H9 (cell line): ENCODE data around the gene FAM131C. TPM values are rescaled to one million over a fixed set of nuclear protein-coding genes. Genes with fewer than 3 reads are reported as not detected.

Experiments
- DNase-seq: peaks from one replicate; pipeline ENCODE4 v3.0.0-alpha.2; 2017
- H2AFZ ChIP-seq: one replicate; pipeline ENCODE4 v1.6.1; 2013; ENCODE audit warnings: mild to moderate bottlenecking, low read length, control low read depth, moderate library complexity
- H2AK5ac ChIP-seq: 2 replicates; pipeline ENCODE4 v1.6.1; 2013; ENCODE audit warnings: low read length, control low read depth, mixed read lengths; ENCODE audit not compliant: insufficient read length
- H2BK120ac ChIP-seq: one replicate; pipeline ENCODE4 v1.6.1; 2013; ENCODE audit warnings: low read depth, mild to moderate bottlenecking, low read length, control low read depth, inconsistent platforms; ENCODE audit not compliant: poor library complexity, severe bottlenecking
- H2BK12ac ChIP-seq: 2 replicates; pipeline ENCODE4 v1.6.1; 2013; ENCODE audit warnings: low read length, control low read depth, mixed read lengths, low read depth; ENCODE audit not compliant: insufficient read length
- H2BK15ac ChIP-seq: 2 replicates; pipeline ENCODE4 v1.6.1; 2013; ENCODE audit warnings: low read depth, low read length, control low read depth
- H2BK20ac ChIP-seq: one replicate; pipeline ENCODE4 v1.6.1; 2013; ENCODE audit warnings: low read depth, mild to moderate bottlenecking, low read length, control low read depth, inconsistent platforms; ENCODE audit not compliant: poor library complexity, severe bottlenecking
- H2BK5ac ChIP-seq: 2 replicates; pipeline ENCODE4 v1.6.1; 2013; ENCODE audit warnings: low read length, control low read depth, mixed read lengths; ENCODE audit not compliant: insufficient read length
- H3K14ac ChIP-seq: 2 replicates; pipeline ENCODE4 v1.6.1; 2013; ENCODE audit warnings: low read length, control low read depth; ENCODE audit not compliant: insufficient read depth
- H3K18ac ChIP-seq: 2 replicates; pipeline ENCODE4 v1.6.1; 2013; ENCODE audit warnings: low read depth, mild to moderate bottlenecking, mixed read lengths, low read length, control low read depth; ENCODE audit not compliant: insufficient read length
- H3K23ac ChIP-seq: 2 replicates; pipeline ENCODE4 v1.6.1; 2013; ENCODE audit warnings: low read length, control low read depth, mixed read lengths, low read depth; ENCODE audit not compliant: insufficient read length
- H3K23me2 ChIP-seq: 2 replicates; pipeline ENCODE4 v1.6.1; 2013; ENCODE audit warnings: low read depth, mild to moderate bottlenecking, mixed read lengths, low read length, control low read depth; ENCODE audit not compliant: insufficient read length, poor library complexity, severe bottlenecking
- H3K27ac ChIP-seq: 2 replicates; pipeline ENCODE4 v1.5.1; 2013; ENCODE audit warnings: low read length, control low read depth, mixed read lengths, low read depth; ENCODE audit not compliant: insufficient read length
- H3K27me3 ChIP-seq: 2 replicates; pipeline ENCODE4 v1.6.1; 2013; ENCODE audit warnings: low read length, control low read depth, inconsistent platforms; ENCODE audit not compliant: insufficient read depth
- H3K4ac ChIP-seq: 2 replicates; pipeline ENCODE4 v1.6.1; 2013; ENCODE audit warnings: low read depth, mild to moderate bottlenecking, control low read depth, inconsistent platforms, low read length, moderate library complexity
- H3K4me1 ChIP-seq: 2 replicates; pipeline ENCODE4 v1.6.1; 2013; ENCODE audit warnings: low read length, control low read depth, inconsistent platforms; ENCODE audit not compliant: insufficient read depth
- H3K4me2 ChIP-seq: 2 replicates; pipeline ENCODE4 v1.6.1; 2013; ENCODE audit warnings: low read length, control low read depth, mixed read lengths; ENCODE audit not compliant: insufficient read length, insufficient read depth
- H3K56ac ChIP-seq: 2 replicates; pipeline ENCODE4 v1.6.1; 2013; ENCODE audit warnings: low read depth, mild to moderate bottlenecking, mixed read lengths, low read length, control low read depth; ENCODE audit not compliant: insufficient read length
- H3K79me1 ChIP-seq: 2 replicates; pipeline ENCODE4 v1.6.1; 2013; ENCODE audit warnings: low read depth, mild to moderate bottlenecking, moderate library complexity, low read length, control low read depth, inconsistent platforms; ENCODE audit not compliant: insufficient read depth, poor library complexity, severe bottlenecking
- H3K79me2 ChIP-seq: 2 replicates; pipeline ENCODE4 v1.6.1; 2013; ENCODE audit warnings: low read length, control low read depth, inconsistent platforms; ENCODE audit not compliant: insufficient read depth
- H3K9ac ChIP-seq: 2 replicates; pipeline ENCODE4 v1.6.1; 2013; ENCODE audit warnings: low read length, control low read depth, mixed read lengths; ENCODE audit not compliant: insufficient read length; ENCODE audit errors: extremely low read depth
- H3K9me3 ChIP-seq: one replicate; pipeline ENCODE4 v1.6.1; 2013; ENCODE audit warnings: low read depth, low read length, inconsistent platforms; ENCODE audit not compliant: control insufficient read depth
- H3T11ph ChIP-seq: one replicate; pipeline ENCODE4 v1.6.1; 2013; ENCODE audit warnings: mild to moderate bottlenecking, low read length, control low read depth, inconsistent platforms
- H4K20me1 ChIP-seq: one replicate; pipeline ENCODE4 v1.6.1; 2013; ENCODE audit not compliant: control insufficient read depth, insufficient read length, insufficient read depth
- H4K5ac ChIP-seq: 2 replicates; pipeline ENCODE4 v1.6.1; 2013; ENCODE audit warnings: low read depth, mild to moderate bottlenecking, mixed read lengths, low read length, control low read depth; ENCODE audit not compliant: insufficient read length
- H4K8ac ChIP-seq: replicated peaks from 2 replicates; pipeline ENCODE4 v1.6.1; 2013; ENCODE audit warnings: low read length, control low read depth, mixed read lengths, low read depth; ENCODE audit not compliant: insufficient read length
- H4K91ac ChIP-seq: 2 replicates; pipeline ENCODE4 v1.6.1; 2013; ENCODE audit warnings: low read depth, mild to moderate bottlenecking, moderate library complexity, mixed read lengths, low read length, control low read depth; ENCODE audit not compliant: insufficient read length
- H3K27ac Mint-ChIP-seq, 3 experiments: 2 replicates in 2 of 3; 3 replicates in 1 of 3; pipeline ENCODE4 v1.8.0; 2020 to 2021; ENCODE audit warnings: mixed read lengths in 3 of 3, mild to moderate bottlenecking in 1 of 3, moderate library complexity in 1 of 3
- H3K27me3 Mint-ChIP-seq: 2 replicates; pipeline ENCODE4 v1.8.0; 2021; ENCODE audit warnings: low read depth, mild to moderate bottlenecking, moderate library complexity, mixed read lengths
- H3K36me3 Mint-ChIP-seq, 3 experiments: 2 replicates in 2 of 3; 3 replicates in 1 of 3; pipeline ENCODE4 v1.8.0; 2020 to 2021; ENCODE audit warnings: low read depth in 3 of 3, mixed read lengths in 3 of 3; ENCODE audit not compliant: insufficient read depth in 1 of 3
- H3K4me1 Mint-ChIP-seq, 2 experiments: 2 replicates each; pipeline ENCODE4 v1.8.0; 2020; ENCODE audit warnings: mixed read lengths in 2 of 2
- H3K4me3 Mint-ChIP-seq, 2 experiments: 2 replicates in 1 of 2; 3 replicates in 1 of 2; pipeline ENCODE4 v1.8.0; 2020 to 2021; ENCODE audit warnings: mild to moderate bottlenecking in 2 of 2, mixed read lengths in 2 of 2, moderate library complexity in 1 of 2
- H3K9me3 Mint-ChIP-seq, 2 experiments: 2 replicates in 1 of 2; 3 replicates in 1 of 2; pipeline ENCODE4 v1.8.0; 2020; ENCODE audit warnings: mild to moderate bottlenecking in 2 of 2, mixed read lengths in 2 of 2, moderate library complexity in 1 of 2
- CTCF ChIP-seq: fragments of 200-600 bp; sonication (generic); conservative IDR thresholded peaks from 3 replicates; pipeline ENCODE4 v1.8.0; 2021; ENCODE audit warnings: antibody characterized with exemption, mild to moderate bottlenecking
- WGBS: extraction: QIAGEN DNeasy Blood & Tissue Kit; methylation state at CpG from one replicate; pipeline ENCODE4 v1.1.7; 2013; ENCODE audit warnings: missing lambda C conversion rate, low lambda C conversion rate, mixed read lengths; ENCODE audit not compliant: insufficient read length; ENCODE audit errors: extremely low coverage; 5-methylcytosine and 5-hydroxymethylcytosine counted together
- total RNA-seq: library from RNA; stranded (reverse); gene quantifications from 2 replicates; pipeline ENCODE4 v1.2.1, GENCODE V29; 2021

Gene FAM131C
- total RNA-seq, 1 experiment from 2014 or later = 0.61 TPM

- Histone ChIP-seq H2BK20ac (no peak overlapping the region), H2BK5ac (no peak overlapping the region), H2AFZ (no peak overlapping the region), H3K4me1 (peaks cover 10% of the 10 kb centered on the region; the same call in 1 of the 2 replicates), H3K23me2 (no peaks in the 10 kb centered on the region), H3K27ac (no peak overlapping the region), H4K5ac (no peak overlapping the region), H3K14ac (no peak overlapping the region), H3K4me2 (no peak overlapping the region), H3K9me3 (no peaks in the 10 kb centered on the region), H4K20me1 (no peaks in the 10 kb centered on the region), H4K8ac (no peak overlapping the region), H3K18ac (no peak overlapping the region), H2AK5ac (no peak overlapping the region), H4K91ac (no peak overlapping the region), H2BK120ac (no peak overlapping the region), H3K23ac (no peak overlapping the region), H3K56ac (no peak overlapping the region), H2BK15ac (no peak overlapping the region), H3K27me3 (no peaks in the 10 kb centered on the region), H3T11ph (no peak overlapping the region), H3K79me2 (no peaks in the 10 kb centered on the region), H2BK12ac (no peak overlapping the region), H3K9ac (no peak overlapping the region), H3K79me1 (no peaks in the 10 kb centered on the region), H3K4ac (no peak overlapping the region)
- peak overlapping the region in 1 of 3 experiments; percentile 18; a peak in 1 of 7 replicates for H3K27ac Mint-ChIP-seq
- DNase-seq = peak; percentile 32
- H3K4me3 Mint-ChIP-seq = no peak overlapping the region
- peaks cover 79 to 85% of the 10 kb centered on the region in 2 experiments for H3K4me1 Mint-ChIP-seq
- H3K36me3 Mint-ChIP-seq = peaks cover 2 to 10% (median 7%) of the 10 kb centered on the region in 3 experiments; a peak in 4 of 7 replicates
- H3K9me3 Mint-ChIP-seq = no peaks in the 10 kb centered on the region; a peak in 1 of 5 replicates
- H3K27me3 Mint-ChIP-seq = peaks cover 2% of the 10 kb centered on the region; the same call in 1 of the 2 replicates
- no peak for TF ChIP-seq CTCF
- WGBS = no CpG with 5 or more reads among the region's 9 CpGs
Measured at GRCh38 chr1:16118706-16119105, 45.3 kb upstream of the FAM131C start.
